Spleen (tissue), 11 donors: Measurements from ENCODE around the gene SLC38A10. TPM values are rescaled to one million over a fixed set of nuclear protein-coding genes. Genes with fewer than 3 reads are reported as not detected.

Experiments
- DNase-seq: peaks from one replicate; pipeline ENCODE4 v3.0.0-alpha.2; 2020
- H3K27ac ChIP-seq, 8 donors: fragments of 200-600 bp; sonication (generic) in 7 of 8; 1 replicate in 4 of 8; 2 replicates in 4 of 8; pipeline versions ENCODE4 v1.5.0 to v1.8.0; 2016 to 2021; ENCODE audit warnings: inconsistent platforms in 4 of 8, mild to moderate bottlenecking in 4 of 8, moderate library complexity in 1 of 8
- H3K27me3 ChIP-seq, 7 donors: fragments of 200-600 bp; sonication (generic) in 6 of 7; replicated peaks in 1 of 7; 1 replicate in 4 of 7; 2 replicates in 3 of 7; pipeline versions ENCODE4 v1.5.0 to v1.8.0; 2016 to 2021; ENCODE audit warnings: inconsistent platforms in 3 of 7, mild to moderate bottlenecking in 1 of 7
- H3K36me3 ChIP-seq, 6 donors: fragments of 200-600 bp; sonication (generic) in 5 of 6; 1 replicate in 4 of 6; 2 replicates in 2 of 6; pipeline versions ENCODE4 v1.5.0 to v1.8.0; 2016 to 2021; ENCODE audit warnings: inconsistent platforms in 2 of 6
- H3K4me1 ChIP-seq, 6 donors: fragments of 200-600 bp; sonication (generic) in 5 of 6; 1 replicate in 3 of 6; 2 replicates in 3 of 6; pipeline versions ENCODE4 v1.5.0 to v1.8.0; 2016 to 2021; ENCODE audit warnings: inconsistent platforms in 3 of 6
- H3K4me3 ChIP-seq, 8 donors: fragments of 200-600 bp; sonication (generic) in 7 of 8; 1 replicate in 4 of 8; 2 replicates in 4 of 8; pipeline versions ENCODE4 v1.5.0 to v1.8.0; 2016 to 2021; ENCODE audit warnings: inconsistent platforms in 4 of 8, mild to moderate bottlenecking in 4 of 8, moderate library complexity in 2 of 8
- H3K9me3 ChIP-seq, 8 donors: fragments of 200-600 bp; sonication (generic) in 7 of 8; 1 replicate in 4 of 8; 2 replicates in 4 of 8; pipeline versions ENCODE4 v1.5.0 to v1.8.0; 2016 to 2021; ENCODE audit warnings: inconsistent platforms in 4 of 8
- POLR2A ChIP-seq, 3 donors: fragments of 450-650 bp; IDR thresholded peaks; one replicate each; pipeline ENCODE4 v1.5.1; 2017; ENCODE audit warnings: antibody characterized with exemption in 3 of 3, mild to moderate bottlenecking in 1 of 3
- POLR2AphosphoS5 ChIP-seq, 3 donors: sonication (generic); formaldehyde crosslinking; IDR thresholded peaks; one replicate each; pipeline ENCODE4 v1.5.1; 2017; ENCODE audit warnings: antibody characterized with exemption in 3 of 3
- WGBS, 5 donors: extraction: QIAGEN DNeasy Blood & Tissue Kit in 3 of 5; methylation state at CpG; one replicate each; pipeline versions ENCODE4 v1.1.5 to v1.1.7; 2013 to 2018; 5-methylcytosine and 5-hydroxymethylcytosine counted together
- intact Hi-C: fragments of 100-400 bp; cut with DNase I; formaldehyde crosslinking; loops from one replicate; pipeline ENCODE4 v1.15.0; 2023; ENCODE audit warnings: low total_unique reads
- polyA plus RNA-seq, 3 donors: library from polyadenylated mRNA; stranded (reverse); fragments of 200-250 nt; gene quantifications; one replicate each; pipeline ENCODE4 v1.2.1, GENCODE V29; 2013
- total RNA-seq, 7 donors: library from RNA; depleted of rRNA in 3 of 7; stranded (reverse); fragments of >200 nt in 3 of 7; fragmentation: NEBNext Ultra II Directional in 4 of 7; extraction: Animal tissue kit (Norgen Biotek cat#: 25700) in 4 of 7; gene quantifications; one replicate each; pipeline versions ENCODE4 v1.1.0 to v1.2.1, GENCODE V29; 2016 to 2021
- TF ChIP-seq, protein P1 (sequence below), 11 experiments: fragments of 200-600 bp in 7 of 11; fragments of 450-650 bp in 4 of 11; sonication (generic) in 4 of 11; IDR thresholded peaks in 8 of 11; conservative IDR thresholded peaks in 3 of 11; 1 replicate in 7 of 11; 2 replicates in 4 of 11; pipeline versions ENCODE4 v1.4.0 to v1.8.0; 2016 to 2021; ENCODE audit warnings: antibody characterized with exemption in 11 of 11, inconsistent platforms in 4 of 11, mild to moderate bottlenecking in 1 of 11
- donor health status: healthy with polysubstance abuse.
- donor health status: DM: no; HTN: no; CAD: no; lungs with moderate emphysema.
- donor health status: DM: no; HTN: no; CAD: no.
- donor health status: Bipolar disorder and iron deficiency.
- donor health status: healthy.
- donor health status: DM: no; HTN: no; CAD: no.
- donor health status: DM: yes; HTN: yes; CAD: no.

SLC38A10 gene
- total and polyA plus RNA-seq, 10 donors, result 54.9 to 112 (median 86.6) TPM

DNA sequence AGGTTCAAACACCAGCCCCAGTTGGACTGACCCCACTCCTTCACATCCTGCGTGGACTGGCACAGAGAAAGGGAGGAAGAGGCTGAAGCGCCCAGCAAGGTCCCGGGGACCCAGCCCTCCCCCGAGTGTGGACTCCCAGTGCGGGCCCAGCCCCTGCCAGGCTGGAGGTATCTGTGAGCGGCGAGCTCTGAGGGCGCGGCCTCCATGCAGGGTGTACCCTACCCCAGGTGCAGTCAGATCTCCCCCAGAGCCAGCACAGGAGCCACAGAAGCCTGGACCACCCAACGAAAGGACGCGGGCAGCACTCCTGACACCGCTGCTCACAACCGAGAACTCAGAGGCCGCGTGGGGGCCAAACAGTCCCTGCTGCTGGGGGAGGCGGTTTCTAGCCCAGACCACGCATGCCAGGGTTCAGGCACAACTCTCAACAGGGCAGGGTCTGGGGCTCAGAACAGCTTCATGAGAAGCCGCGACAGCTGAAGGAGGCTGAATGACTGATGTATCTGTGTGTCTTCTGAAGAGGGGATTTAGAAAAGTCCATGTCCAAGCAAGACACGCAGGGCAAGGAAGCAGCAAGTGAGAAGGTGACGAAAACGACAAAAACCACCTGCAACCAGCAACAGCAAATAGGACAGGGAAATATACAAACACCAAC lies 8.5 kb downstream of the SLC38A10 start:
- Histone ChIP-seq H3K9me3 (no peaks in the 10 kb centered on the region), H3K27me3 (no peaks in the 10 kb centered on the region), H3K27ac (peak overlapping the region; percentile 42 to 91 (median 87)), H3K4me1 (peaks cover 33 to 79% (median 54%) of the 10 kb centered on the region in 6 donors), H3K4me3 (peak overlapping the region in 1 of 8 donors; percentile 69), H3K36me3 (peaks cover 0 to 82% (median 38%) of the 10 kb centered on the region in 6 donors)
- TF ChIP-seq, protein P1, sequence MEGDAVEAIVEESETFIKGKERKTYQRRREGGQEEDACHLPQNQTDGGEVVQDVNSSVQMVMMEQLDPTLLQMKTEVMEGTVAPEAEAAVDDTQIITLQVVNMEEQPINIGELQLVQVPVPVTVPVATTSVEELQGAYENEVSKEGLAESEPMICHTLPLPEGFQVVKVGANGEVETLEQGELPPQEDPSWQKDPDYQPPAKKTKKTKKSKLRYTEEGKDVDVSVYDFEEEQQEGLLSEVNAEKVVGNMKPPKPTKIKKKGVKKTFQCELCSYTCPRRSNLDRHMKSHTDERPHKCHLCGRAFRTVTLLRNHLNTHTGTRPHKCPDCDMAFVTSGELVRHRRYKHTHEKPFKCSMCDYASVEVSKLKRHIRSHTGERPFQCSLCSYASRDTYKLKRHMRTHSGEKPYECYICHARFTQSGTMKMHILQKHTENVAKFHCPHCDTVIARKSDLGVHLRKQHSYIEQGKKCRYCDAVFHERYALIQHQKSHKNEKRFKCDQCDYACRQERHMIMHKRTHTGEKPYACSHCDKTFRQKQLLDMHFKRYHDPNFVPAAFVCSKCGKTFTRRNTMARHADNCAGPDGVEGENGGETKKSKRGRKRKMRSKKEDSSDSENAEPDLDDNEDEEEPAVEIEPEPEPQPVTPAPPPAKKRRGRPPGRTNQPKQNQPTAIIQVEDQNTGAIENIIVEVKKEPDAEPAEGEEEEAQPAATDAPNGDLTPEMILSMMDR (IDR thresholded peaks at IDR 0.05 in 8 of 11, conservative IDR thresholded peaks at IDR 0.05 in 3 of 11), result no peak
- TF ChIP-seq POLR2A (IDR thresholded peaks at IDR 0.05) (no peak), POLR2AphosphoS5 (IDR thresholded peaks at IDR 0.05) (no peak)
- DNase-seq, result no peak
- WGBS, 5 donors, result 70 to 86% (median 85%) methylated on average over 18 to 23 of the region's 23 CpGs
- intact Hi-C loops, result no loop called here

DNA sequence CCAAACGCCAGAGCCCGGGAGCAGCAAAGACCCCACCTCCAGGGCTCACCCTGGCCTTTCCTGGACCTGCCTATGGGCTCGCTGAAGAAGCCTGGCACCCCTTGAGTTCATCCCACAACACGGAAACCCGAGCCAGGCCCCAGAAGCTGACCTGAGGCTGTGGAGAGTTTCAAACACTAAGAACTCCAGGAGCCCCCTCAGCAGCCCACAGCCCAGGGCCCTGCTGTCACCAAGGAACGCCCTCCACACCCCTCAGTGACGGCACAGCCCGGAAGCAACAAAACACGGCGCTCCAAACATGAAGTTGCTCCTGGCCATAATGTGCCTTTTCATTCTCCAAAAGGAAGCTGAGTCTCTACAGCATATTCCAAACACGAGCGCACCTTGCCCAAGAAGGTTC lies 9.2 kb downstream of the SLC38A10 start:
- WGBS, 5 donors, result 31 to 66% (median 39%) methylated on average over 7 to 12 of the region's 12 CpGs
- Histone ChIP-seq H3K9me3 (no peaks in the 10 kb centered on the region), H3K4me3 (peak overlapping the region in 7 of 8 donors; percentile 30 to 69 (median 48)), H3K4me1 (peaks cover 30 to 72% (median 48%) of the 10 kb centered on the region in 6 donors), H3K36me3 (peaks cover 0 to 86% (median 44%) of the 10 kb centered on the region in 6 donors), H3K27ac (peak overlapping the region; percentile 83 to 91 (median 87)), H3K27me3 (no peaks in the 10 kb centered on the region)
- DNase-seq, result no peak
- intact Hi-C loops, result no loop called here
- TF ChIP-seq POLR2AphosphoS5 (IDR thresholded peaks at IDR 0.05), result no peak
- TF ChIP-seq, protein P1 (IDR thresholded peaks at IDR 0.05 in 8 of 11, conservative IDR thresholded peaks at IDR 0.05 in 3 of 11), result no peak
- no peak for TF ChIP-seq POLR2A (IDR thresholded peaks at IDR 0.05)

DNA sequence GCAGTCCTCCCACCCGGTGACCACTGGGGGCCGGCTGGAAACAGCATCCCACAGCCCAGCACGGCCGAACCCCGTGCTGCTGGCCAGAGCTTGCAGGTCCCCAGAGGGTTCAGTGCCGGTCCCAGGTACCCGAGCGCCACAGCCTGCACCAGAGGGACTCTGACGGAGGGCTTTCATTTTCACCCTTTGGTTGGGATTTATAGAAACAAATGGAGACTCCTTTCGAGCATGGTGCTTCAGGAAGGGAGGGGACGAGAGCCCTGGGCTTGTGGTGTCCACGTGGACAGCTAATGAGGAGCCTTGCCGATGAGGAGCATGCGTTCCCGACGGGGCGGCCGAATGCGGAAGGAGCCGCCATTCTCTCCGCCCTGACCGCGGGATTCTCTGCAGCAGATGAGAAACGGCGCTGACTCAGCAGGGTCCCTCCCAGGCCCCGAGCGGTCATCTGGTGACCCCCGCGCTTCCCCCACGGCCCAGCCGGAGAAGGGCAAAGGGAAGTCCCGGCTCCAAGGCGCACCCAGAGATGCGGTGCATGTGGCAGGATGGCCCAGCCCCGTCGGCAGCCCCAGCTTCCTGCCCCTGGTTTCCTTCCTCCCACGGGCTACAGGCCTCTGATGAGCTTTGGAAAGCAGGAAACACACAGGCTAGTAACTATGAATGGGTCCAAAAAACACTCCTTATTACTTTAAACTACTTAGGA lies 9.8 kb downstream of the SLC38A10 start:
- H3K9me3 ChIP-seq, result no peaks in the 10 kb centered on the region
- peaks cover 0 to 86% (median 49%) of the 10 kb centered on the region in 6 donors for H3K36me3 ChIP-seq
- 3 to 5% (median 3%) methylated on average over 24 to 37 of the region's 37 CpGs for WGBS, 5 donors
- no peaks in the 10 kb centered on the region for H3K27me3 ChIP-seq
- peak; percentile 95 for DNase-seq
- intact Hi-C loops, result no loop called here
- TF ChIP-seq, protein P1 (IDR thresholded peaks at IDR 0.05 in 8 of 11, conservative IDR thresholded peaks at IDR 0.05 in 3 of 11), result peak in 1 of 11 experiments; percentile 4
- TF ChIP-seq POLR2A (IDR thresholded peaks at IDR 0.05) (peak in 1 of 3 donors; percentile 12), POLR2AphosphoS5 (IDR thresholded peaks at IDR 0.05) (peak; percentile 86 to 95 (median 92))
- H3K4me1 ChIP-seq, result peaks cover 30 to 67% (median 47%) of the 10 kb centered on the region in 6 donors
- H3K4me3 ChIP-seq, result peak overlapping the region; percentile 30 to 69 (median 48)
- H3K27ac ChIP-seq, result peak overlapping the region; percentile 83 to 91 (median 87)

DNA sequence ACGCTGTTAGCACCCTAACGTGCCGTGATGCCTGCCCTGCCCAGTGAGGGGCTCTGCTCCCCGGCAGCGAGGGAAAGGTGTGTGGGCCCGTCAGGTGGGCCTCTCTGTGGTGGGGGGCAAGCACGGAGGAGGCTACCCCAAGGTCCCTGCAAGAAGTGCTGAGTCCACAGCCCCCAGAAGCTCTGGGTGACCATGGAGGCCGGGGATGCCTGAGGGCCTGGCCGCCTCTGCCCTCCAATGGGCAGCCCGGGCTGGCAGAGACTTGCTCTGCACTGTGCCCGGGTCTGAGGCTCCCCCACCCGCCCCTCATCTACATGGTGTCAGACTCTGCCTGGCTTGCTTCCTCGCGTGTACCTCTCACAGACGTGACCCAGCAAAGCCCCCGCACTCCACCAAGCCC lies 12.2 kb downstream of the SLC38A10 start:
- TF ChIP-seq, protein P1 (IDR thresholded peaks at IDR 0.05 in 8 of 11, conservative IDR thresholded peaks at IDR 0.05 in 3 of 11), result no peak
- TF ChIP-seq POLR2A (IDR thresholded peaks at IDR 0.05), result no peak
- no peak for TF ChIP-seq POLR2AphosphoS5 (IDR thresholded peaks at IDR 0.05)
- Histone ChIP-seq H3K36me3 (peaks cover 0 to 86% (median 53%) of the 10 kb centered on the region in 6 donors), H3K27me3 (no peaks in the 10 kb centered on the region), H3K4me1 (peaks cover 28 to 42% (median 38%) of the 10 kb centered on the region in 6 donors), H3K27ac (no peak overlapping the region), H3K4me3 (no peak overlapping the region), H3K9me3 (no peaks in the 10 kb centered on the region)
- intact Hi-C loops, result no loop called here
- no peak for DNase-seq
- 94 to 97% (median 96%) methylated on average over 12 to 16 of the region's 16 CpGs for WGBS, 5 donors
